Smooth muscle cell (in vitro differentiated cells): ENCODE data around the gene ASB9. TPM values are rescaled to one million over a fixed set of nuclear protein-coding genes. Genes with fewer than 3 reads are reported as not detected.
A peak's percentile ranks its signal among the peaks of the same experiment; 100 is the strongest.

Source experiments
- DNase-seq: peaks from one replicate; lab custom pipeline; 2025; ENCODE audit not compliant: unreplicated experiment; lab: John Stamatoyannopoulos, UW
- H2AFZ ChIP-seq: fragments of 200-600 bp; sonication (generic); 2 replicates; pipeline ENCODE4 v1.6.0; 2016; ENCODE audit warnings: antibody characterized with exemption, low read depth, mild to moderate bottlenecking
- H3F3A ChIP-seq: fragments of 200-600 bp; sonication (generic); 2 replicates; pipeline ENCODE4 v1.6.0; 2017; ENCODE audit warnings: antibody characterized with exemption, low read depth
- H3K27ac ChIP-seq: fragments of 200-600 bp; sonication (generic); 2 replicates; pipeline ENCODE4 v1.5.1; 2016; ENCODE audit warnings: low read depth, mild to moderate bottlenecking
- H3K27me3 ChIP-seq: fragments of 200-600 bp; sonication (generic); 2 replicates; pipeline ENCODE4 v1.6.1; 2016; ENCODE audit warnings: low read depth, mild to moderate bottlenecking
- H3K36me3 ChIP-seq: fragments of 200-600 bp; sonication (generic); 2 replicates; pipeline ENCODE4 v1.5.1; 2016; ENCODE audit warnings: low read depth
- H3K4me1 ChIP-seq: fragments of 200-600 bp; sonication (generic); 2 replicates; pipeline ENCODE4 v1.5.1; 2016; ENCODE audit warnings: low read depth
- H3K4me2 ChIP-seq: fragments of 200-600 bp; sonication (generic); 2 replicates; pipeline ENCODE4 v1.6.0; 2016; ENCODE audit warnings: mild to moderate bottlenecking
- H3K4me3 ChIP-seq: fragments of 200-600 bp; sonication (generic); 2 replicates; pipeline ENCODE4 v1.5.1; 2016; ENCODE audit warnings: mild to moderate bottlenecking
- H3K79me2 ChIP-seq: fragments of 200-600 bp; sonication (generic); 2 replicates; pipeline ENCODE4 v1.6.0; 2016; ENCODE audit warnings: low read depth, mild to moderate bottlenecking
- H3K9ac ChIP-seq: fragments of 200-600 bp; sonication (generic); 2 replicates; pipeline ENCODE4 v1.6.0; 2016; ENCODE audit warnings: low read depth
- H3K9me3 ChIP-seq: fragments of 200-600 bp; sonication (generic); replicated peaks from 2 replicates; pipeline ENCODE4 v1.5.1; 2016; ENCODE audit warnings: low read depth
- H4K20me1 ChIP-seq: fragments of 200-600 bp; sonication (generic); 2 replicates; pipeline ENCODE4 v1.6.0; 2016; ENCODE audit warnings: low read depth
- WGBS: methylation state at CpG from one replicate; pipeline ENCODE4 v1.1.7; 2016; ENCODE audit warnings: low lambda C conversion rate; 5-methylcytosine and 5-hydroxymethylcytosine counted together
- polyA plus RNA-seq: library from polyadenylated mRNA; unstranded; fragments of >200 nt; fragmentation: Nextera tagmentation; extraction: Ambion mirVana; gene quantifications from 2 replicates; pipeline ENCODE4 v1.2.1, GENCODE V29; 2016
- total RNA-seq: library from RNA; depleted of rRNA; stranded (reverse); fragments of >200 nt; gene quantifications from 2 replicates; pipeline ENCODE4 v1.2.3, GENCODE V29; 2014
- TF ChIP-seq, protein P1 (sequence below): fragments of 200-600 bp; sonication (generic); IDR thresholded peaks from 2 replicates; pipeline ENCODE4 v1.5.1; 2017; ENCODE audit warnings: borderline replicate concordance, mild to moderate bottlenecking, antibody characterized with exemption; ENCODE audit not compliant: insufficient read depth, poor library complexity, severe bottlenecking

Gene ASB9
- total and polyA plus RNA-seq, 2 experiments from 2014 or later: 0.39 TPM; not detected in 1

DNA sequence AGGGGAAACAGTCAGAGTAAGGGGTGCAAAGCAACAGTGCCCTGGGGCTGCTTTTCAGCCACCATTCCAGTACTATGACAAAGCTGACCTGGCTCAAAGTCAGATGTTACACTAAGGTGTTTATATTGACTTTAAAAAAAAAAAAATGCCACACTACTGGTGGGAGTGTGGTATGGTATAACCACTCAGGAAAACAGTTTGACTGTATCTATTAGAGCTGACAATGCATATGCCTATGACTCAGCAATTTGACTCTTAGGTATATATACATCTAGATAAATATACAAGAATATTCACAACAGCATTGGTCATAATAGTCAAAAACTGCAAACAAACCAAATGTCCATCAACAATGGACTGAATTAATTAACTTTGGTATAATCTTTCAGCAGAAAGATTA lies 15.0 kb downstream of the ASB9 start:
- no peaks in the 10 kb centered on the region for H3K4me1 ChIP-seq
- no peaks in the 10 kb centered on the region for H3K9me3 ChIP-seq
- no peaks in the 10 kb centered on the region for H4K20me1 ChIP-seq
- no peak overlapping the region for H2AFZ ChIP-seq
- H3K4me2 ChIP-seq: no peak overlapping the region
- no peak overlapping the region for H3K27ac ChIP-seq
- H3K27me3 ChIP-seq: no peaks in the 10 kb centered on the region
- H3K4me3 ChIP-seq: no peak overlapping the region
- no peak for DNase-seq
- no peaks in the 10 kb centered on the region for H3K36me3 ChIP-seq
- TF ChIP-seq, protein P1, sequence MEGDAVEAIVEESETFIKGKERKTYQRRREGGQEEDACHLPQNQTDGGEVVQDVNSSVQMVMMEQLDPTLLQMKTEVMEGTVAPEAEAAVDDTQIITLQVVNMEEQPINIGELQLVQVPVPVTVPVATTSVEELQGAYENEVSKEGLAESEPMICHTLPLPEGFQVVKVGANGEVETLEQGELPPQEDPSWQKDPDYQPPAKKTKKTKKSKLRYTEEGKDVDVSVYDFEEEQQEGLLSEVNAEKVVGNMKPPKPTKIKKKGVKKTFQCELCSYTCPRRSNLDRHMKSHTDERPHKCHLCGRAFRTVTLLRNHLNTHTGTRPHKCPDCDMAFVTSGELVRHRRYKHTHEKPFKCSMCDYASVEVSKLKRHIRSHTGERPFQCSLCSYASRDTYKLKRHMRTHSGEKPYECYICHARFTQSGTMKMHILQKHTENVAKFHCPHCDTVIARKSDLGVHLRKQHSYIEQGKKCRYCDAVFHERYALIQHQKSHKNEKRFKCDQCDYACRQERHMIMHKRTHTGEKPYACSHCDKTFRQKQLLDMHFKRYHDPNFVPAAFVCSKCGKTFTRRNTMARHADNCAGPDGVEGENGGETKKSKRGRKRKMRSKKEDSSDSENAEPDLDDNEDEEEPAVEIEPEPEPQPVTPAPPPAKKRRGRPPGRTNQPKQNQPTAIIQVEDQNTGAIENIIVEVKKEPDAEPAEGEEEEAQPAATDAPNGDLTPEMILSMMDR: no peak
- H3F3A ChIP-seq: no peaks in the 10 kb centered on the region
- H3K9ac ChIP-seq: no peak overlapping the region
- no peaks in the 10 kb centered on the region for H3K79me2 ChIP-seq

DNA sequence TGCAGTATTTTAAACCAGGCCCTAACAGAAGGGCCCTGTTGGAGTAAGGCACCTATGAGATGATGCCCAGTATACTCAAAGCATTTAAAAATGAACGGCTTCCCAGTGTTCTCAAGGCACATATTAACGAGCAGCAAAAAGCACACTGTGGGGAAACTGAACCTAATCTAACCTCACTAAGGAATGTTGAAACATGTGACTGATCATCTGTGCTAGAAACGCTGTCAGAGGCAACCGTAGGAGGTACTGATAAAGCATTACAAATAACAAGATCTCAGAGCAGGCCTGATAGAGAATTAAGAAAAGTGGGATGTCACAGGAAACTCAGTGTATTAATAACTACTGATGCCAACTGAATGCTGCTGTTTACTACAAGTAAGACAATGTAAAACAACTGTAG lies 24.0 kb downstream of the ASB9 start:
- H3K9ac ChIP-seq: no peak overlapping the region
- no peaks in the 10 kb centered on the region for H3K79me2 ChIP-seq
- H3F3A ChIP-seq: no peaks in the 10 kb centered on the region
- H3K27me3 ChIP-seq: no peaks in the 10 kb centered on the region
- H3K4me2 ChIP-seq: no peak overlapping the region
- H3K9me3 ChIP-seq: no peaks in the 10 kb centered on the region
- H3K4me1 ChIP-seq: no peaks in the 10 kb centered on the region
- TF ChIP-seq, protein P1: no peak
- H3K36me3 ChIP-seq: no peaks in the 10 kb centered on the region
- WGBS: 52% methylated on average over 4 of the region's 4 CpGs
- no peak overlapping the region for H3K27ac ChIP-seq
- H3K4me3 ChIP-seq: no peak overlapping the region
- no peak for DNase-seq
- H4K20me1 ChIP-seq: no peaks in the 10 kb centered on the region
- no peak overlapping the region for H2AFZ ChIP-seq

DNA sequence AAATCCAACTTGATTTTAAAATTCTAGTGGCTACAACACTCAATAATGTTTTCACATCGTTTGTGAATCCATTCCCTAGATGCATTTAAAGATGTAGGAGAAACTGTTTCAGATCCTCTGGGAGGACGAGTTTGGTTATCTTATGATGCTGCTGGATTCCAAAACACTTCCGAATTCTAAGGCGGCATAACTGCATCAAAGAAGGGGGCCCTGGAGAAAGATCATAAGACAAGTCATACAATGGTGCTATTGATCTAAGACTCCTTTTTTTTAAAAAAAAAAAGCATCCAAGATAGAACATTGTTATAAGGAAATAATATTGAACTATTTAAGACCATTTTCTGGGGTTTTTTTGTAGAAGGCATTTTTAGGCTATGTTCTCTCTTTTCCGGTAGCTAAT lies 25.5 kb downstream of the ASB9 start:
- no peak overlapping the region for H3K9ac ChIP-seq
- H3K36me3 ChIP-seq: no peaks in the 10 kb centered on the region
- H3K9me3 ChIP-seq: no peaks in the 10 kb centered on the region
- no peak overlapping the region for H3K4me2 ChIP-seq
- H2AFZ ChIP-seq: no peak overlapping the region
- no peaks in the 10 kb centered on the region for H4K20me1 ChIP-seq
- 69% methylated on average over 5 of the region's 5 CpGs for WGBS
- H3K79me2 ChIP-seq: no peaks in the 10 kb centered on the region
- no peaks in the 10 kb centered on the region for H3K4me1 ChIP-seq
- no peaks in the 10 kb centered on the region for H3K27me3 ChIP-seq
- DNase-seq: no peak
- TF ChIP-seq, protein P1: no peak
- no peak overlapping the region for H3K27ac ChIP-seq
- no peaks in the 10 kb centered on the region for H3F3A ChIP-seq
- H3K4me3 ChIP-seq: no peak overlapping the region

DNA sequence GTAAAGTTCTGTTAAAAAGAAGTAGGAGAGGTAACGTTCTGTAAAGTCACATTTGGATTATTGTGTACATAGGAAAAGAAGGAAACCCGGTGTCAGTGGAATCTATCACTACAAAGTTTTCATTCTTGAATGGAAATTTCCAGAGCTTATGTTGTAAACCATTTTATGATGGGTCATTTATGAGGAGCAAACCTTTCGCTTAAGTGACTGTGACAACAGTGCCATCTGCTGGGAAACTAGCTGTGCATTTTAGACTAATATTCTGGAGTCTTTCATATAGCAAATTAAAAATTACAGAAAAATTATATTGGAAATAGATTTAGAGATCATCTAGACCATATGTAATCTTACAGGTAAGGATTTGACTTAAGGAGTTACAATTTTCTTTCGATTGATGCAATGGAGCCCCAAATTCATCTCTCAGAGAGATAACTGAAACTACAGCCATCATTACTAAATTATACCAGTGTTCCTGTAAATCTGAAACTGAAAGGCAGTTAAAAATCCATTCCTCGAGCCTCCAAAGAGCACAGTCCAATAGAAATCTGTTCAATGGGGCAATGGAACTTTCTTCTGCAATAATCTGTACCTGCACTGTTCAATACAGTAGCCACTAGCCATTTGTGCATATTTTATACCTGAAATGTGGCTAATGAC lies 26.9 kb downstream of the ASB9 start:
- Histone ChIP-seq H3K27ac (no peak overlapping the region), H3K4me3 (no peak overlapping the region), H4K20me1 (no peaks in the 10 kb centered on the region), H3K36me3 (no peaks in the 10 kb centered on the region), H3K4me2 (no peak overlapping the region), H3K9ac (no peak overlapping the region), H3K27me3 (no peaks in the 10 kb centered on the region), H3K9me3 (no peaks in the 10 kb centered on the region), H3K4me1 (no peaks in the 10 kb centered on the region), H2AFZ (no peak overlapping the region), H3F3A (no peaks in the 10 kb centered on the region), H3K79me2 (no peaks in the 10 kb centered on the region)
- 20% methylated on average over 5 of the region's 5 CpGs for WGBS
- TF ChIP-seq, protein P1: peak; percentile 63
- no peak for DNase-seq
